ENCODE results near the gene NIPAL4.

NIPAL4 gene

GRCh38 chr5:157469073-157469472, 9.1 kb downstream of the NIPAL4 start:
- no peaks in the 10 kb centered on the region for H3K27me3 ChIP-seq (ENCODE audit: insufficient read depth, low read length)
- no peak overlapping the region for H4K91ac ChIP-seq (ENCODE audit: low read depth, low read length)
- no peak overlapping the region for H3K14ac ChIP-seq (ENCODE audit: low read length)
- DNase-seq: no peak
- no peak overlapping the region for H2BK5ac ChIP-seq (ENCODE audit: low read depth, low read length, poor library complexity)
- H2AFZ ChIP-seq (ENCODE audit: insufficient read depth, low read length, poor library complexity): no peak overlapping the region
- H3K36me3 ChIP-seq (ENCODE audit: control insufficient read depth in 1 of 2, insufficient read depth in 2 of 2, low read length in 2 of 2): peaks cover 13 to 29% of the 10 kb centered on the region in 2 experiments
- no peak overlapping the region for H2BK120ac ChIP-seq (ENCODE audit: insufficient read depth, low read length, poor library complexity)
- no peak overlapping the region for H3K18ac ChIP-seq (ENCODE audit: low read length)
- no peak overlapping the region for H3K9ac ChIP-seq (ENCODE audit: low read length)
- H2BK12ac ChIP-seq (ENCODE audit: low read length): no peak overlapping the region
- no peak overlapping the region for H3K4me2 ChIP-seq (ENCODE audit: low read length)
- peaks cover 8% of the 10 kb centered on the region for H3K79me1 ChIP-seq (ENCODE audit: low read length)
- no peak overlapping the region for H4K12ac ChIP-seq (ENCODE audit: low read depth, low read length)
- no peak overlapping the region for H2AK5ac ChIP-seq (ENCODE audit: low read length)
- peaks cover 4% of the 10 kb centered on the region for H3K9me3 ChIP-seq (ENCODE audit: insufficient read depth, low read depth, low read length)
- no peak overlapping the region for H3K4ac ChIP-seq (ENCODE audit: low read depth, low read length)
- WGBS (ENCODE audit: extremely low coverage, insufficient coverage, insufficient read length): no CpG with 5 or more reads among the region's 7 CpGs
- H3K23ac ChIP-seq (ENCODE audit: low read length): no peak overlapping the region
- no peak overlapping the region for H3K4me3 ChIP-seq (ENCODE audit: low read depth, low read length)
- H3K79me2 ChIP-seq (ENCODE audit: control insufficient read depth, insufficient read depth, low read length, poor library complexity): no peaks in the 10 kb centered on the region
- H3K27ac ChIP-seq (ENCODE audit: low read depth, low read length): no peak overlapping the region
- H3K4me1 ChIP-seq (ENCODE audit: control insufficient read depth in 1 of 2, insufficient read depth in 2 of 2, low read length in 2 of 2): peaks cover 6 to 14% of the 10 kb centered on the region in 2 experiments
- no peak overlapping the region for H4K8ac ChIP-seq (ENCODE audit: low read depth, low read length)

DNA sequence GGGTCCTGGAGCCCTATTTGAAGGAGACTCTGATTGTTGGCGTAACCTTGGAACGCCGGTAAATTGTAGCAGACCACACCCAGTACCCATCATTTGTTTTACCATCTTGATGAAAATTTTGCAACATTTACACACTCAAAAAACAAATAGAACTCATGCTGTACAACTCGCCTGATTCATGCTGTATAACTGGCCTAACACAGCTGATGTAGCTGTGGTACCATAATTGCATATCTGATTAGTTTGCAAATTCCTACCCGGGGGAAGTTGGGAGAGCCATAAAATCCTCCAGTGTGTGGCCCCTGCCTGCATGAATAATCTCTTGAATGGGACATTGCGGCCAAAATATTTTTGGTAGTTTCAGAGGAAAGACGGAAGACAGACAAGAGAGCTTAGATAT, 9.7 kb downstream of the NIPAL4 start:
- Histone ChIP-seq H3K4me3 (ENCODE audit: low read depth, low read length) (no peak overlapping the region), H2BK120ac (ENCODE audit: insufficient read depth, low read length, poor library complexity) (no peak overlapping the region), H3K23ac (ENCODE audit: low read length) (no peak overlapping the region), H3K4me2 (ENCODE audit: low read length) (no peak overlapping the region), H3K27ac (ENCODE audit: low read depth, low read length) (peak overlapping the region; percentile 24), H4K8ac (ENCODE audit: low read depth, low read length) (no peak overlapping the region), H3K14ac (ENCODE audit: low read length) (no peak overlapping the region), H4K91ac (ENCODE audit: low read depth, low read length) (no peak overlapping the region), H2AFZ (ENCODE audit: insufficient read depth, low read length, poor library complexity) (no peak overlapping the region), H3K79me1 (ENCODE audit: low read length) (peaks cover 5% of the 10 kb centered on the region), H4K12ac (ENCODE audit: low read depth, low read length) (no peak overlapping the region), H2AK5ac (ENCODE audit: low read length) (no peak overlapping the region), H3K4me1 (ENCODE audit: control insufficient read depth in 1 of 2, insufficient read depth in 2 of 2, low read length in 2 of 2) (peaks cover 3 to 11% of the 10 kb centered on the region in 2 experiments), H3K18ac (ENCODE audit: low read length) (no peak overlapping the region), H3K36me3 (ENCODE audit: control insufficient read depth in 1 of 2, insufficient read depth in 2 of 2, low read length in 2 of 2) (peaks cover 15 to 29% of the 10 kb centered on the region in 2 experiments), H3K4ac (ENCODE audit: low read depth, low read length) (no peak overlapping the region), H3K9me3 (ENCODE audit: insufficient read depth, low read depth, low read length) (peaks cover 4% of the 10 kb centered on the region), H2BK5ac (ENCODE audit: low read depth, low read length, poor library complexity) (no peak overlapping the region), H3K27me3 (ENCODE audit: insufficient read depth, low read length) (no peaks in the 10 kb centered on the region), H3K9ac (ENCODE audit: low read length) (no peak overlapping the region), H2BK12ac (ENCODE audit: low read length) (no peak overlapping the region), H3K79me2 (ENCODE audit: control insufficient read depth, insufficient read depth, low read length, poor library complexity) (no peaks in the 10 kb centered on the region)
- DNase-seq: no peak
- WGBS (ENCODE audit: extremely low coverage, insufficient coverage, insufficient read length): no CpG with 5 or more reads among the region's 7 CpGs

DNA sequence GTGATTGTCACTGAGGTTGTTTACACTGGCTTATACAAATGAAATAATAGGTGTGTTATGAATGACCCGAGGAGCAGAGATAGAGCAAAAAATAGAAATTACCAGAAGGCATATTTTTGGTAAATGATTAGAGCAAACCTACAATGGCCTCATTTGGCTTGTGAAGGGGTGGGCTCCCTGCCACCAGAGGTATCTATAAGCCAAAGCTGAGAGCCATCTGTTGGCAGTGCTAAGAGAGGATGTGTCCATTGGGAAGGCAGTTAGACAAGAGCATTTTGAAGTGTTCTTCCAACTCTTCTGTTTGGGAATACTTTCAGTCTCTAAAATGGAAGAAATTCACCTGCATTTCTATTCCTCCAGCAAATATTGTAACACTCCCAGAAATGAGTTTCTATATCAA, 10.6 kb downstream of the NIPAL4 start:
- Histone ChIP-seq H3K36me3 (ENCODE audit: control insufficient read depth in 1 of 2, insufficient read depth in 2 of 2, low read length in 2 of 2) (peaks cover 15 to 36% of the 10 kb centered on the region in 2 experiments), H2AK5ac (ENCODE audit: low read length) (no peak overlapping the region), H2BK5ac (ENCODE audit: low read depth, low read length, poor library complexity) (no peak overlapping the region), H3K4me2 (ENCODE audit: low read length) (no peak overlapping the region), H3K27me3 (ENCODE audit: insufficient read depth, low read length) (no peaks in the 10 kb centered on the region), H3K79me2 (ENCODE audit: control insufficient read depth, insufficient read depth, low read length, poor library complexity) (no peaks in the 10 kb centered on the region), H3K79me1 (ENCODE audit: low read length) (peaks cover 2% of the 10 kb centered on the region), H4K91ac (ENCODE audit: low read depth, low read length) (no peak overlapping the region), H3K27ac (ENCODE audit: low read depth, low read length) (no peak overlapping the region), H3K4me1 (ENCODE audit: control insufficient read depth in 1 of 2, insufficient read depth in 2 of 2, low read length in 2 of 2) (peaks cover 0 to 10% of the 10 kb centered on the region in 2 experiments), H3K23ac (ENCODE audit: low read length) (no peak overlapping the region), H3K18ac (ENCODE audit: low read length) (no peak overlapping the region), H2BK120ac (ENCODE audit: insufficient read depth, low read length, poor library complexity) (no peak overlapping the region), H3K9me3 (ENCODE audit: insufficient read depth, low read depth, low read length) (peaks cover 4% of the 10 kb centered on the region), H4K12ac (ENCODE audit: low read depth, low read length) (no peak overlapping the region), H3K9ac (ENCODE audit: low read length) (no peak overlapping the region), H2BK12ac (ENCODE audit: low read length) (no peak overlapping the region), H4K8ac (ENCODE audit: low read depth, low read length) (no peak overlapping the region), H2AFZ (ENCODE audit: insufficient read depth, low read length, poor library complexity) (no peak overlapping the region), H3K4ac (ENCODE audit: low read depth, low read length) (no peak overlapping the region), H3K4me3 (ENCODE audit: low read depth, low read length) (no peak overlapping the region), H3K14ac (ENCODE audit: low read length) (no peak overlapping the region)
- WGBS (ENCODE audit: extremely low coverage, insufficient coverage, insufficient read length): no CpG with 5 or more reads among the region's 1 CpG
- DNase-seq: no peak

DNA sequence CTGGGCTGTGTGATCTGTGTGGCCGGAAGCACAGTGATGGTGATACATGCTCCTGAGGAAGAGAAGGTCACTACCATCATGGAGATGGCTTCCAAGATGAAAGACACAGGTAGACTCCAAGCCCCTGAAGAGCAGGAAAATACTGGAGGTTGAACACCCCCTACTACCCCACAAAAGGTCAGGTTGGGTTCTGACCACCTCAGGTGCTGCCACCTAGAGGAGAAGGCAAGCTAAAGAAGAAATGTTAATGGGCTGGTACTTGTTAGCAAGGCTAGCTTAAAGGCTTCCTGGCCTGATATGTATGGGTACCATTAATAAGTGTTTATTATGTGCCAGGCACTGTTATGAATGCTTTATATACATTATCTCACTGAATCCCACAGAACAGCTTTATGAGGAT, 11.7 kb downstream of the NIPAL4 start:
- no peak overlapping the region for H2AFZ ChIP-seq (ENCODE audit: insufficient read depth, low read length, poor library complexity)
- H2BK12ac ChIP-seq (ENCODE audit: low read length): peak overlapping the region; percentile 67
- no peak overlapping the region for H3K14ac ChIP-seq (ENCODE audit: low read length)
- no peak overlapping the region for H3K9ac ChIP-seq (ENCODE audit: low read length)
- no peaks in the 10 kb centered on the region for H3K27me3 ChIP-seq (ENCODE audit: insufficient read depth, low read length)
- H3K9me3 ChIP-seq (ENCODE audit: insufficient read depth, low read depth, low read length): peaks cover 4% of the 10 kb centered on the region
- H3K23ac ChIP-seq (ENCODE audit: low read length): no peak overlapping the region
- H3K79me1 ChIP-seq (ENCODE audit: low read length): no peaks in the 10 kb centered on the region
- no peak overlapping the region for H2BK120ac ChIP-seq (ENCODE audit: insufficient read depth, low read length, poor library complexity)
- no peaks in the 10 kb centered on the region for H3K79me2 ChIP-seq (ENCODE audit: control insufficient read depth, insufficient read depth, low read length, poor library complexity)
- peak in 1 of 2 donors; percentile 69 for DNase-seq
- no peak overlapping the region for H4K91ac ChIP-seq (ENCODE audit: low read depth, low read length)
- no peak overlapping the region for H2BK5ac ChIP-seq (ENCODE audit: low read depth, low read length, poor library complexity)
- no peak overlapping the region for H3K4me2 ChIP-seq (ENCODE audit: low read length)
- H3K18ac ChIP-seq (ENCODE audit: low read length): no peak overlapping the region
- H4K12ac ChIP-seq (ENCODE audit: low read depth, low read length): no peak overlapping the region
- peaks cover 15 to 41% of the 10 kb centered on the region in 2 experiments for H3K36me3 ChIP-seq (ENCODE audit: control insufficient read depth in 1 of 2, insufficient read depth in 2 of 2, low read length in 2 of 2)
- H4K8ac ChIP-seq (ENCODE audit: low read depth, low read length): no peak overlapping the region
- H3K4me3 ChIP-seq (ENCODE audit: low read depth, low read length): no peak overlapping the region
- no peak overlapping the region for H3K27ac ChIP-seq (ENCODE audit: low read depth, low read length)
- no peak overlapping the region for H3K4ac ChIP-seq (ENCODE audit: low read depth, low read length)
- no peak overlapping the region for H2AK5ac ChIP-seq (ENCODE audit: low read length)
- WGBS (ENCODE audit: extremely low coverage, insufficient coverage, insufficient read length): no CpG with 5 or more reads among the region's 1 CpG
- H3K4me1 ChIP-seq (ENCODE audit: control insufficient read depth in 1 of 2, insufficient read depth in 2 of 2, low read length in 2 of 2): peaks cover 0 to 5% of the 10 kb centered on the region in 2 experiments
